ENCODE results near the gene DNLZ.
A peak's percentile ranks its signal among the peaks of the same experiment; 100 is the strongest.

The DNLZ gene

DNA sequence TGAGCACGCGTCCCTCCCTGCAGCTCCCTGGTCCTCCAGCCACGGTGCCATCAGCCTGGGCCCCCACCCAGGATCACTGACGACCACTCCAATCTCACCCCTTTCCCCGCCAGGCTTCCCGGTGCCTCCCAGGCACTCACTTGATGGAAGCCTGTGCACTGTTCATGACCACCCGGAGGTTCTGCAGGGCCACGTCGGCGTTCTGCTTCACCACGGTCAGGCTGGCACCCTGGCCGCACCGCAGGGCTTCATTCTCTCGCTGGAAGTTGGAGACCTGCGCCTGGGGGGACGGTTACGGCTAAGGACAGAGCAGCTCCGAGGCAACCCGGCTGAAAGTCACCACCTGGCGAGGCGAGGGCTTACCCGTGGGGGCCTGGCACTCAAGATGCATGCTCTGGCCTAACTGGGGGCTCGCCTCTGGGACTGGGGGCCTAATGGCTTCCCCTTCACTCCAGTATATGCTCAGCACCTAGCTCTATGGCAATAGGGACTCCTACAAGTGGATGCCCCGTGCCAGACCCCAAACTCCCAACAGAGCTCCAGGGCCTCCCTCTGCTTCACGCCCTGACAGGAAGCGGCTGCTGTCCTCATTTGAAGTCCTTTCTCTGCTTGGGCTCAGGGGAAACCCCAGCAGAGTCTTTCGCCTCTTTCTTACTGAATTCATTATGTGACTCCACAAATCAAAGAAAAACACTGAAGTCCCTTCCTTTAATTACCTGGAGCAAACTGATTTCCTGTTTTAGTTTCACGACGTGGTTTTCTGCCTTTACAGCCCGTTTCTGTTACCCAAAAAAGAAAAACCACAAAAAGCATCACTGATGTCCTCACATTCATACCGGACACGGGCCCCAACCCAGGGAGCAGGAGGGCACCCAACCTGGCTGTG is 40.6 kb upstream of the DNLZ start:
- Histone ChIP-seq H3K9me3 (no peaks in the 10 kb centered on the region), H3K36me3 (peaks cover 19 to 60% (median 44%) of the 10 kb centered on the region in 3 donors), H3K4me3 (no peak overlapping the region), H3K4me1 (peaks cover 0 to 15% (median 13%) of the 10 kb centered on the region in 4 donors), H3K27me3 (no peaks in the 10 kb centered on the region), H3K27ac (no peak overlapping the region)
- no peak for DNase-seq
- TF ChIP-seq, protein P1, sequence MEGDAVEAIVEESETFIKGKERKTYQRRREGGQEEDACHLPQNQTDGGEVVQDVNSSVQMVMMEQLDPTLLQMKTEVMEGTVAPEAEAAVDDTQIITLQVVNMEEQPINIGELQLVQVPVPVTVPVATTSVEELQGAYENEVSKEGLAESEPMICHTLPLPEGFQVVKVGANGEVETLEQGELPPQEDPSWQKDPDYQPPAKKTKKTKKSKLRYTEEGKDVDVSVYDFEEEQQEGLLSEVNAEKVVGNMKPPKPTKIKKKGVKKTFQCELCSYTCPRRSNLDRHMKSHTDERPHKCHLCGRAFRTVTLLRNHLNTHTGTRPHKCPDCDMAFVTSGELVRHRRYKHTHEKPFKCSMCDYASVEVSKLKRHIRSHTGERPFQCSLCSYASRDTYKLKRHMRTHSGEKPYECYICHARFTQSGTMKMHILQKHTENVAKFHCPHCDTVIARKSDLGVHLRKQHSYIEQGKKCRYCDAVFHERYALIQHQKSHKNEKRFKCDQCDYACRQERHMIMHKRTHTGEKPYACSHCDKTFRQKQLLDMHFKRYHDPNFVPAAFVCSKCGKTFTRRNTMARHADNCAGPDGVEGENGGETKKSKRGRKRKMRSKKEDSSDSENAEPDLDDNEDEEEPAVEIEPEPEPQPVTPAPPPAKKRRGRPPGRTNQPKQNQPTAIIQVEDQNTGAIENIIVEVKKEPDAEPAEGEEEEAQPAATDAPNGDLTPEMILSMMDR (IDR thresholded peaks at IDR 0.05), result no peak
- intact Hi-C loops (cut with DNase I; ENCODE audit: low total_unique reads), result no loop called here

DNA sequence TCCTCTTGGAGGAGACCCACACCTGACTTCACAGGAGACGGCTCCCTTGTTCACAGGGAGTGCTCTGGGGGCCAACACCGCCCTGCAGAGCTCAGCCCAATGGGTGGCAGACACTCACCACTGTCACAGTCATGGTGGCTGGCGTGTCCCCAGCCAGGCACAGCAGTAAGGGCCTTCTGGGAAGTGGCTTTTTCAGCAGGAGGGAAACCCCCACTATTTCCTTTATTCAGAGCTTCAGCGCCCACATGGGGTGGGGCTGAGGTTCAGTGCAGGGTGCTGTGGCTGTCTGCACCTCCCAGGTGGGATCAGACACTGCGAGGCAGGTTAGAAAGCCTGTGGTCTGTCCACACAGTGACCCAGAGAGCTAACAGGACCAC is 40.0 kb upstream of the DNLZ start:
- Histone ChIP-seq H3K4me3 (no peak overlapping the region), H3K4me1 (peaks cover 0 to 18% (median 17%) of the 10 kb centered on the region in 4 donors), H3K27ac (no peak overlapping the region), H3K36me3 (peaks cover 19 to 60% (median 44%) of the 10 kb centered on the region in 3 donors), H3K27me3 (no peaks in the 10 kb centered on the region), H3K9me3 (no peaks in the 10 kb centered on the region)
- no peak for DNase-seq
- TF ChIP-seq, protein P1 (IDR thresholded peaks at IDR 0.05), result no peak
- intact Hi-C loops (cut with DNase I; ENCODE audit: low total_unique reads), result no loop called here

DNA sequence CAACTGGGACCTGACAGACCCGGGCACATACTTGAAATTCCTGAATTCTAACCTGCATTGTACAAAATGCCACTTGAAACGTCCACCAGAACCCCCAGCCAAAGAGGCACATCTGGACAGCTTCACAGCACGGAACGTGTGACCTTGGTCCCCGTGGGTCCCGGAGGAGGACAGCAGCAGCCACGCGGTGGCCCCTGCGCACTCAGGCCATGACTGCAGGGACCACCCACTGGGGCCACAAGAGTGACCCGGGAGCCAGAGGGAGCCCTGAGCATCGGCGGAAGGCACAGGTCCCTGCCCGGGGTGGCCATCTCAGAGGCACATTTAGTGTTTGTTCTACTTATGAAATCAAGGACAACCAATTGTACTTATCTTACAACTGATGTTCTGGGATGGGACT is 38.5 kb upstream of the DNLZ start:
- TF ChIP-seq, protein P1 (IDR thresholded peaks at IDR 0.05), result no peak
- no peak for DNase-seq
- no peak overlapping the region for H3K4me3 ChIP-seq
- no peaks in the 10 kb centered on the region for H3K27me3 ChIP-seq
- H3K4me1 ChIP-seq, result peaks cover 0 to 26% (median 20%) of the 10 kb centered on the region in 4 donors
- H3K36me3 ChIP-seq, result peaks cover 18 to 63% (median 39%) of the 10 kb centered on the region in 3 donors
- no peak overlapping the region for H3K27ac ChIP-seq
- H3K9me3 ChIP-seq, result no peaks in the 10 kb centered on the region
- intact Hi-C loops (cut with DNase I; ENCODE audit: low total_unique reads), result no loop called here

DNA sequence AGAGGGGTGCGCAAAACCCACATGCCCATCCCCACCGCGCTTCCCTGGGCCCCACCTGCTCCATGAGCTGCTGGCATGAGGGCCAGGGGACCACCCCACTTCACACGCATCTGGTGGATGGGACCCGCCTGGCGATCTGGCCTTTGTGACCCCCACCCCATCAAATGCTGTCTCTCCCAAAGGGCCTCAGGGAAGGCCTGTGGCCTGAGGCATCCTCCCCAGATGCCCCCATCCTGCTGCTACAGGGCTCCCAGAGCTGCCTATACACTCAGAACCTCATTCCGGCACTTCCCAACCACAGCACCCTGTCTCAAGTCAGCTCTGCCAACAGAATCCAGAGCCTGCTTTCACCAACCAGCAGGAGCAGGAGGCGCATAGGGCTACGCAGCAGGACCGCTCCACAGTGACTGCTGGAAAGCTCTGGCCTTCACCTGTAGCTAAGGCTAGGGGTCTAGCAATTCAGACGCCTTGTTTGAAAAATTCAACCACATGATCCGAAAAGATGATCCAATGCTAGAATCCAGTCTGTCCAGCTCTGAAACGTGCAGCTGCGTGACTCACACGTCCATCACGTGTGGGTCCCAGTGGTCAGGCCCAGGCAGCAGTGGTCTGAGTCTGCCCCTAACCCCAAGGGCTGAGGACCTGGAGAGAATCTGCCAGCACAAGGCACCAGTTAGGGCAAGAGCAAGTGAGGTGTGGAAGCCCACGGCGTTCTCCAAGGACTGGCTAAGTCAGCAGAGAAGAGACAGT is 37.8 kb upstream of the DNLZ start:
- Histone ChIP-seq H3K4me3 (no peak overlapping the region), H3K4me1 (peaks cover 0 to 26% (median 20%) of the 10 kb centered on the region in 4 donors), H3K9me3 (no peaks in the 10 kb centered on the region), H3K27ac (no peak overlapping the region), H3K36me3 (peaks cover 20 to 63% (median 42%) of the 10 kb centered on the region in 3 donors), H3K27me3 (no peaks in the 10 kb centered on the region)
- intact Hi-C loops (cut with DNase I; ENCODE audit: low total_unique reads), result no loop called here
- DNase-seq, result no peak
- TF ChIP-seq, protein P1 (IDR thresholded peaks at IDR 0.05), result no peak

DNA sequence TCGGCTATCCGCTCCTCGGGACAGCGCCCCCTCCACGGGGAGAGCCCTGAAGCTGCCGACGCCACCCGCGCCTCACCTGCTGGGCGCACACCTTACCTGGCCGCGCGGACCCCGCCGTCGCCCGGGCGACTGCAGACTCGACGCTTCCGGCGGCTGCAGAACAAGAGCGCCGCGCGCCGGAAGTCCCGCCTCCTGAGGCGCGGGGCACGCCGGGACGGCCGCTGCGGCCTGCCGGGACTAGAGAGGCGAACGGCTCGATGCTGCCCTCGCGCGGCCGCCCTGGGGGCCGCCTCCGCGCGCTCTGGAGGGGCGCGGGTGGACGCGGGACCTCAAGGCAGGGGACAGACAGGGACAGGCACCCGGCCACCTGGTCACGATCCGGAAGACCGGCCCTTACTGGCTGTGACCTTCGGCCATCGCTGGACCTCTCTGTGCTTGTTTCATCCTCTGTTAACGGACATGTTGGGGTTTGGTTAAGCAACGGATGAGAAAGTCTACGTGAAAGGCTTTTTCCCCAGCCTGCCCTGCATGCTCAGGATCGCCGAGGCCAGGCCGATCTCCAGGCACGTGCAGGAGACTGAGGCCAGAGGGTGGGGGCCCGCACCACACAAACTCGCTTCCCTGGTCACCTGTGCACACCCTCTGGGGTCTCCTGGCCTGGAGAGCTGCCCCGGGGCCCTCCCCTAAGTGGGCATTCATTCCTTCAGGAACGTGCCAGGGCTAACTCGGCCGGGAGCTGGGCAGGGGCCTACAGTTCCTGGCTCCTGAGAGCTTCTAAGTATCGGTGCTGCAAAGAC is 36.7 kb upstream of the DNLZ start, which contains the start of gene SNAPC4:
SNAPC4 (minus strand) TSS at position 133 of the 797 bp plus-strand sequence. CDS start 1,742 bp downstream, outside the sequence.
- H3K27me3 ChIP-seq, result no peaks in the 10 kb centered on the region
- no peaks in the 10 kb centered on the region for H3K9me3 ChIP-seq
- H3K4me3 ChIP-seq, result peak within 1 kb of the TSS; percentile 77 to 92
- H3K36me3 ChIP-seq, result peaks cover 23 to 63% (median 47%) of the 10 kb centered on the region in 3 donors
- H3K27ac ChIP-seq, result peak within 1 kb of the TSS; percentile 54 to 63
- TF ChIP-seq, protein P1 (IDR thresholded peaks at IDR 0.05), result peak; percentile 94 to 98
- DNase-seq, result peak; percentile 77 to 89
- intact Hi-C loops (cut with DNase I; ENCODE audit: low total_unique reads), result no loop called here
- peaks cover 0 to 26% (median 20%) of the 10 kb centered on the region in 4 donors for H3K4me1 ChIP-seq

Measured in tibial artery (tissue), 4 donors.